ENCODE data around the gene OSTM1. TPM values are rescaled to one million over a fixed set of nuclear protein-coding genes. Genes with fewer than 3 reads are reported as not detected.
A peak's percentile ranks its signal among the peaks of the same experiment; 100 is the strongest.
"Not testable (repeated sequence)": the region's sequence is repeated elsewhere in the genome, so short reads cannot be mapped to it uniquely, and the experiment has no call there.

Gene OSTM1
- total RNA-seq, 1 donor from 2014 or later, result 37.5 TPM

DNA sequence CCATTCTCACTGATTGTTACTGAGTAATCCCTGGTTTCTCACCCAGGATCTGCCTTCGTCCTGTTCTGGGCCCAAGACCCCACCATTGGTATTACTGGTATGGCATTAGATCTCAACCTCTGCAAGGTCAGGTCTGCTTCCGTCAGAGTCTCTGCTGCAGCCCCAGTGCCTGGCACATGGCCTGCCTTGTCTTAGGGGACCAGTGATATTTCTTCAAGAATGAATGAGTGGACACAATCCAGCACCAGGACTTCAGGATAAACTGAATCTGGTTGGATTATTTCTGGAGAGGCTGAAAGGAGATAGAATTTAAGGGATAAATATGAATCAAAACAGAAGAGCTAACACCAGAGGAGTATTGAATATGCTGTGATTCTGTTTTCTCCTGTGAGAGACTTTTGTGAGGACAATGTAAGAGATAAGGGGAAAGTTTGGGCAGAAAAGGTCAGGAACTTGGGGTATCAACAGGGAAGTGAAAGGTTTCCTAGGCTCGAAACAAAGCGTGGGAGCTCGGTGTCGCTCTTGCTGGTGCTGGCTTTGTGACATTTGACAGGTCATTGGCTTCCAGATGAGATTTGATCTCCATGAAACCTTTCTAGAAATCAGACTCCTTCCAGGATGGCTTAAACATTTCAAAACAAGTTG lies 53.9 kb downstream of the OSTM1 start:
- no peak for DNase-seq (ENCODE audit: low read depth in 2 of 2)

DNA sequence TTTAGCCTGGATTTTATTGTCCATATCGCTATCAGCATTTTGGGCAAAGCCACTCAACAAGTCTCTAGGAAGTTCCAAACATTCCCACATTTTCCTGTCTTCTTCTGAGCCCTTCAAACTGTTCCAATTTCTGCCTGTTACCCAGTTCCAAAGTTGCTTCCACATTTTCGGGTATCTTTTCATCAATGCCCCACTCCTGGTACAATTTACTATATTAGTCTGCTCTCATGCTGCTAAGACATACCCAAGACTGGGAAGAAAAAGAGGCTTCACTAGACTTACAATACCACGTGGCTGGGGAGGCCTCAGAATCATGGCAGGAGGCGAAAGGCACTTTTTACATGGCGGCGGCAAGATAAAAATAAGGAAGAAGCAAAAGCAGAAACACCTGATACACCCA lies 58.3 kb downstream of the OSTM1 start:
- not testable (repeated sequence) for DNase-seq (ENCODE audit: low read depth in 2 of 2)

- DNase-seq (ENCODE audit: low read depth in 2 of 2), result no peak
Measured at GRCh38 chr6:108013787-108014439, 60.6 kb downstream of the OSTM1 start.

- DNase-seq (ENCODE audit: low read depth in 2 of 2), result no peak
Measured at GRCh38 chr6:108009894-108010293, 64.6 kb downstream of the OSTM1 start.

GRCh38 chr6:108009258-108009657 lies 65.3 kb downstream of the OSTM1 start:
- not testable (repeated sequence) for DNase-seq (ENCODE audit: low read depth in 2 of 2)

DNA sequence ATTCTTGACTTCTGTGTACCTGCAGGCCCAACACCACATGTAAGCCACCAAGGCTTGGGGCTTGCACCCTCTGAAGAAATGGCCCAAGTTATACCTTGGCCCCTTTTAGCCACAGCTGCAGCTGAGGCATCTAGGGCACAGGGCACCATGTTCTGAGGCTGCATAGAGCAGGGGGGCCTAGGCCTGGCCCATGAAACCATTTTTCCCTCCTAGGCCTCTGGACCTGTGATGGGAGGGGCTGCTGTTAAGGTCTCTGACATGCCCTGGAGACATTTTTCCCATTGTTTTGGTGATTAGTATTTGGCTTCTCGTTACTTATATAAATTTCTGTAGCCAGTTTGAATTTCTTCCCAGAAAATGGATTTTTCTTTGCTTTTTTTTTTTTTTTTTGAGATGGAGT lies 66.2 kb downstream of the OSTM1 start:
- DNase-seq (ENCODE audit: low read depth in 2 of 2), result no peak

GRCh38 chr6:108005961-108006360 lies 68.6 kb downstream of the OSTM1 start:
- no peak for DNase-seq (ENCODE audit: low read depth in 2 of 2)

DNA sequence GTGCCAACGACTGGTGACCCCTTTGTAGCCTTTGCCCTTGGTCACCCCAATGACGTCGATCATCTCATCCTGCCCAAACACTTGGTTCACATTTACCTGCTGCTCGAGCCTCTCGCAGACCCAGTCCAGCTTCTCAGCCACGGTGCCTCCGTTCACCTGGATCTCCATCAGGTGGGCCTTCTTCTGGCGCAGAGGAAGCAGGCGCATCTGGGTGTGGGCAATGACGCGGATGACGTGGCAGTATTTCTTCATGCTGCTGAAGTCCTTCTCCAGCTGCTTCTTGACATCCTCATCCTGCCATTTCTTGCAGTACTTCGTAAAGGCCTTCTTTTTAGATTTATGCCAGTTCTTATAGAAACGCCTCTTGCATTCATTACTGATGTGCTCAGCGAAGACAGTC lies 69.7 kb downstream of the OSTM1 start:
- no peak for DNase-seq (ENCODE audit: low read depth in 2 of 2)

- DNase-seq (ENCODE audit: low read depth in 2 of 2), result peak; percentile 17 to 20
Measured at GRCh38 chr6:108002365-108003221, 71.9 kb downstream of the OSTM1 start.

- no peak for DNase-seq (ENCODE audit: low read depth in 2 of 2)
Measured at GRCh38 chr6:108001696-108002231, 72.8 kb downstream of the OSTM1 start.

DNA sequence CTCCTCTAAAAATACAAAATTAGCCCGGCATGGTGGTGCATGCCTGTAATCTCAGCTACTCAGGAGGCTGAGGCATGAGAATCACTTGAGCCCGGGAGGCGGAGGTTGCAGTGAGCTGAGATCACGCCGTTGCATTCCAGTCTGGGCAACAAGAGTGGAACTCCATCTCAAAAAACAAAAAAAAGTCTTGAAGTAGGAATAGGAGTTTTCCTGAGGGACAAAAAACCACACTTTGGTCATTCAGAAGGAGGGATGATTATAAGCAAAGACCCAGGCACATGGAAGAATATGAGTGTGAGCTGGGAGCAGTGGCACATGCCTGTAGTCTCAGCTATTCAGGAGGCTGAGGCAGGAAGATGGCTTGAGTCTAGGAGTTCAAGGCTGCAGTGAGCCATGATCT lies 74.3 kb downstream of the OSTM1 start:
- DNase-seq (ENCODE audit: low read depth in 2 of 2), result not testable (repeated sequence)

DNA sequence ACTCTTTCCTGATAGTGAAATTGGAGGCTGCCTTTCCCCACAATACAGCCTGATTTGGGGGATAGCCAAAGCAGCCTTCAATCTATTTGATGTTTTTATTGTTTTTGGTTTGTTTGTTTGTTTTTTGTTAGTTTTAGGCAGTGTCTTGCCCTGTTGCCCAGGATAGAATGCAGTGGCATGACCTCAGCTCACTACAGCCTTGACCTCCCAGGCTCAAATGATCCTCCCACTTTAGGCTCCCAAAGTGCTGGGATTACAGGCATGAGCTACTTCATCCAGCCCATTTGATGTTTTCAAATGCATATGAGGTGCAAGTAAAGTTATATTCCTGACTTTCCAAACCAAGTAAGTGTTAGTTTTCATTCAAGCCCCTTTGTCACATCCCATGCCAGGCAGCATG lies 75.2 kb downstream of the OSTM1 start:
- DNase-seq (ENCODE audit: low read depth in 2 of 2), result no peak

DNA sequence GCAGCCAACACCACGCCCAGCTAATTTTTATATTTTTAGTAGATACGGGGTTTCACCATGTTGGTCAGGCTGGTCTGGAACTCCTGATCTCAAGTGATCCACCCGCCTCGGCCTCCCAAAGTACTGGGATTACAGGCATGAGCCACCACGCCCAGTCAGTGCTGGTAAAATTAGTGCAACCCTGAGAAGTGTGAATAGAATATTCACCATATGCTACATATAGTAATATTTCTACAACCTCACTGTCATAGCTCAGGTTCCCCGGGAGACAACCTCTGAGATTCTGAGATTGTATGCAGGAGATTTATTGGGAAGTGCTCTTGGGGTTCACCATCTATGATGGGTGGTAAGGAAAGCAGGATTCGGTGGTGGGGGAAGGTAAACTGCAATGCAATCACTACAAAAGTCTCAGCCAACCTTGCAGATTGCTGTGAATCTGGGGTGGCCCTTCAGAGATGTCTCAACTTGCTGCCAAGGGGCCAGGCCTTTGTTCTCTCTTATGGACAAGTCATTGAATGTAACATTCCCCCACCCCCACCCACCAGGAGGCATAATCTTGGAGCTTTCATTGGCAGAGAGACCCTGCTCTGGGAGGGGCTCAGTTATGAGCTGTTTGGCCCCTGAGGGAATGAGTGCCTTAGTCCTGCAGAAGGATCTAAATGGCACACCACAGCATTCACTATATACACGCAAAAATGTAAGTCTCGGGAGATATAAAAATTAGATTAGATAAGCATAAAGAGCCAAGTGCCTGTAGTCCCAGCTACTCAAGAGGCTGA lies 82.6 kb downstream of the OSTM1 start:
- DNase-seq (ENCODE audit: low read depth in 2 of 2), result no peak

Other genes starting within 250 kb of the OSTM1 start
- 11.8 and 13.7 TPM in 2 replicates for gene SEC63, start 116.5 kb downstream of the OSTM1 start, total RNA-seq
- gene NR2E1, start 91.3 kb upstream of the OSTM1 start, total RNA-seq, result not detected in 2 replicates
- 151 and 176 TPM in 2 replicates for gene SNX3, start 186.3 kb upstream of the OSTM1 start, total RNA-seq
- 1.5 and 3.2 TPM in 2 replicates for gene AFG1L, start 220.3 kb upstream of the OSTM1 start, total RNA-seq

All from lung microvascular endothelial cell (primary cell).